ENCODE data around the gene MOG.
"Not testable (repeated sequence)": the region's sequence is repeated elsewhere in the genome, so short reads cannot be mapped to it uniquely, and the experiment has no call there.

The MOG gene

GRCh38 chr6:29641430-29642148 lies 15.3 kb upstream of the MOG start:
- DNase-seq: no peak

GRCh38 chr6:29647927-29648642 lies 8.8 kb upstream of the MOG start:
- peak; percentile 60 for DNase-seq

- DNase-seq: peak; percentile 99
Observed at GRCh38 chr6:29649701-29650673, 6.9 kb upstream of the MOG start.

GRCh38 chr6:29651413-29652197 lies 5.3 kb upstream of the MOG start:
- peak; percentile 10 for DNase-seq

GRCh38 chr6:29652198-29652584 lies 4.7 kb upstream of the MOG start:
- no peak for DNase-seq

GRCh38 chr6:29653452-29654038 lies 3.3 kb upstream of the MOG start:
- peak; percentile 80 for DNase-seq

GRCh38 chr6:29655658-29656057 lies 1.2 kb upstream of the MOG start:
- DNase-seq: no peak

GRCh38 chr6:29656157-29656556 lies 735 bp upstream of the MOG start:
- no peak for DNase-seq

- DNase-seq: no peak
Observed at GRCh38 chr6:29661071-29661470, 4.2 kb downstream of the MOG start.

GRCh38 chr6:29661502-29662141 lies 4.7 kb downstream of the MOG start:
- DNase-seq: not testable (repeated sequence)

- no peak for DNase-seq
Observed at GRCh38 chr6:29663300-29664042, 6.6 kb downstream of the MOG start.

GRCh38 chr6:29665942-29666825 lies 9.3 kb downstream of the MOG start:
- DNase-seq: no peak

- DNase-seq: no peak
Observed at GRCh38 chr6:29666826-29667130, 9.9 kb downstream of the MOG start.

GRCh38 chr6:29667158-29667557 lies 10.3 kb downstream of the MOG start:
- DNase-seq: no peak

GRCh38 chr6:29671026-29671425 lies 14.1 kb downstream of the MOG start:
- DNase-seq: no peak

GRCh38 chr6:29672116-29672515 lies 15.2 kb downstream of the MOG start:
- DNase-seq: not testable (repeated sequence)

- DNase-seq: no peak
Observed at GRCh38 chr6:29673161-29673560, 16.3 kb downstream of the MOG start.

GRCh38 chr6:29674008-29674407 lies 17.1 kb downstream of the MOG start:
- no peak for DNase-seq

- peak; percentile 35 for DNase-seq
Observed at GRCh38 chr6:29675561-29675960, 18.7 kb downstream of the MOG start.

Data from NCI-H345 (cell line).